ENCODE data around the gene TSPAN18.

- no peak for TF ChIP-seq CTCF (IDR thresholded peaks at IDR 0.05; ENCODE audit: low read length)
- no peak for TF ChIP-seq EZH2 (IDR thresholded peaks at IDR 0.05; ENCODE audit: borderline replicate concordance, low read length)
Observed at GRCh38 chr11:44849922-44850321, 123.2 kb downstream of the TSPAN18 start.

All from OCI-LY1 (cell line).